Spleen (tissue), 11 donors: ENCODE measurements around the gene KRTAP16-1. TPM values are rescaled to one million over a fixed set of nuclear protein-coding genes. Genes with fewer than 3 reads are reported as not detected.

Experiments
- DNase-seq: peaks from one replicate; pipeline ENCODE4 v3.0.0-alpha.2; 2020
- H3K27ac ChIP-seq, 8 donors: fragments of 200-600 bp; sonication (generic) in 7 of 8; 1 replicate in 4 of 8; 2 replicates in 4 of 8; pipeline versions ENCODE4 v1.5.0 to v1.8.0; 2016 to 2021; ENCODE audit warnings: inconsistent platforms in 4 of 8, mild to moderate bottlenecking in 4 of 8, moderate library complexity in 1 of 8
- H3K27me3 ChIP-seq, 7 donors: fragments of 200-600 bp; sonication (generic) in 6 of 7; replicated peaks in 1 of 7; 1 replicate in 4 of 7; 2 replicates in 3 of 7; pipeline versions ENCODE4 v1.5.0 to v1.8.0; 2016 to 2021; ENCODE audit warnings: inconsistent platforms in 3 of 7, mild to moderate bottlenecking in 1 of 7
- H3K36me3 ChIP-seq, 6 donors: fragments of 200-600 bp; sonication (generic) in 5 of 6; 1 replicate in 4 of 6; 2 replicates in 2 of 6; pipeline versions ENCODE4 v1.5.0 to v1.8.0; 2016 to 2021; ENCODE audit warnings: inconsistent platforms in 2 of 6
- H3K4me1 ChIP-seq, 6 donors: fragments of 200-600 bp; sonication (generic) in 5 of 6; 1 replicate in 3 of 6; 2 replicates in 3 of 6; pipeline versions ENCODE4 v1.5.0 to v1.8.0; 2016 to 2021; ENCODE audit warnings: inconsistent platforms in 3 of 6
- H3K4me3 ChIP-seq, 8 donors: fragments of 200-600 bp; sonication (generic) in 7 of 8; 1 replicate in 4 of 8; 2 replicates in 4 of 8; pipeline versions ENCODE4 v1.5.0 to v1.8.0; 2016 to 2021; ENCODE audit warnings: inconsistent platforms in 4 of 8, mild to moderate bottlenecking in 4 of 8, moderate library complexity in 2 of 8
- H3K9me3 ChIP-seq, 8 donors: fragments of 200-600 bp; sonication (generic) in 7 of 8; 1 replicate in 4 of 8; 2 replicates in 4 of 8; pipeline versions ENCODE4 v1.5.0 to v1.8.0; 2016 to 2021; ENCODE audit warnings: inconsistent platforms in 4 of 8
- CTCF ChIP-seq, 11 experiments: fragments of 200-600 bp in 7 of 11; fragments of 450-650 bp in 4 of 11; sonication (generic) in 4 of 11; IDR thresholded peaks in 8 of 11; conservative IDR thresholded peaks in 3 of 11; 1 replicate in 7 of 11; 2 replicates in 4 of 11; pipeline versions ENCODE4 v1.4.0 to v1.8.0; 2016 to 2021; ENCODE audit warnings: antibody characterized with exemption in 11 of 11, inconsistent platforms in 4 of 11, mild to moderate bottlenecking in 1 of 11
- POLR2A ChIP-seq, 3 donors: fragments of 450-650 bp; IDR thresholded peaks; one replicate each; pipeline ENCODE4 v1.5.1; 2017; ENCODE audit warnings: antibody characterized with exemption in 3 of 3, mild to moderate bottlenecking in 1 of 3
- POLR2AphosphoS5 ChIP-seq, 3 donors: sonication (generic); formaldehyde crosslinking; IDR thresholded peaks; one replicate each; pipeline ENCODE4 v1.5.1; 2017; ENCODE audit warnings: antibody characterized with exemption in 3 of 3
- WGBS, 5 donors: extraction: QIAGEN DNeasy Blood & Tissue Kit in 3 of 5; methylation state at CpG; one replicate each; pipeline versions ENCODE4 v1.1.5 to v1.1.7; 2013 to 2018; 5-methylcytosine and 5-hydroxymethylcytosine counted together
- intact Hi-C: fragments of 100-400 bp; cut with DNase I; formaldehyde crosslinking; loops from one replicate; pipeline ENCODE4 v1.15.0; 2023; ENCODE audit warnings: low total_unique reads
- polyA plus RNA-seq, 3 donors: library from polyadenylated mRNA; stranded (reverse); fragments of 200-250 nt; gene quantifications; one replicate each; pipeline ENCODE4 v1.2.1, GENCODE V29; 2013
- total RNA-seq, 7 donors: library from RNA; depleted of rRNA in 3 of 7; stranded (reverse); fragments of >200 nt in 3 of 7; fragmentation: NEBNext Ultra II Directional in 4 of 7; extraction: Animal tissue kit (Norgen Biotek cat#: 25700) in 4 of 7; gene quantifications; one replicate each; pipeline versions ENCODE4 v1.1.0 to v1.2.1, GENCODE V29; 2016 to 2021
- donor health status: healthy with polysubstance abuse.
- donor health status: DM: no; HTN: no; CAD: no; lungs with moderate emphysema.
- donor health status: DM: no; HTN: no; CAD: no.
- donor health status: Bipolar disorder and iron deficiency.
- donor health status: healthy.
- donor health status: DM: no; HTN: no; CAD: no.
- donor health status: DM: yes; HTN: yes; CAD: no.

KRTAP16-1 gene
- total and polyA plus RNA-seq, 10 donors: not detected

- no peaks in the 10 kb centered on the region for H3K36me3 ChIP-seq
Observed at GRCh38 chr17:41340934-41341861, 32.1 kb upstream of the KRTAP16-1 start.

GRCh38 chr17:41340494-41340893 lies 31.4 kb upstream of the KRTAP16-1 start:
- H3K27me3 ChIP-seq: peaks cover 0 to 4% (median 0%) of the 10 kb centered on the region in 7 donors

More at GRCh38 chr17:41340934-41341861, 32.1 kb upstream of the KRTAP16-1 start:
- H3K4me3 ChIP-seq: no peak overlapping the region
- peaks cover 0 to 24% (median 16%) of the 10 kb centered on the region in 8 donors for H3K9me3 ChIP-seq
- TF ChIP-seq POLR2AphosphoS5 (IDR thresholded peaks at IDR 0.05): no peak
- TF ChIP-seq CTCF (IDR thresholded peaks at IDR 0.05 in 8 of 11, conservative IDR thresholded peaks at IDR 0.05 in 3 of 11): no peak
- no peak for TF ChIP-seq POLR2A (IDR thresholded peaks at IDR 0.05)
- H3K4me1 ChIP-seq: peaks cover 0 to 26% (median 14%) of the 10 kb centered on the region in 6 donors
- WGBS, 5 donors: 67 to 77% (median 73%) methylated on average over 7 of the region's 7 CpGs
- peak overlapping the region in 5 of 8 donors; percentile 19 to 84 (median 52) for H3K27ac ChIP-seq
- H3K27me3 ChIP-seq: no peaks in the 10 kb centered on the region
- intact Hi-C loops: no loop called here
- no peak for DNase-seq

GRCh38 chr17:41339571-41340172 lies 30.6 kb upstream of the KRTAP16-1 start:
- Histone ChIP-seq H3K4me1 (peaks cover 0 to 26% (median 14%) of the 10 kb centered on the region in 6 donors), H3K9me3 (peaks cover 0 to 24% (median 16%) of the 10 kb centered on the region in 8 donors), H3K4me3 (no peak overlapping the region), H3K27ac (peak overlapping the region in 7 of 8 donors; percentile 10 to 84 (median 48)), H3K36me3 (no peaks in the 10 kb centered on the region), H3K27me3 (peaks cover 0 to 6% (median 0%) of the 10 kb centered on the region in 7 donors)
- DNase-seq: no peak
- no peak for TF ChIP-seq CTCF (IDR thresholded peaks at IDR 0.05 in 8 of 11, conservative IDR thresholded peaks at IDR 0.05 in 3 of 11)
- no peak for TF ChIP-seq POLR2AphosphoS5 (IDR thresholded peaks at IDR 0.05)
- TF ChIP-seq POLR2A (IDR thresholded peaks at IDR 0.05): no peak
- WGBS, 5 donors: 62 to 81% (median 67%) methylated on average over 2 of the region's 2 CpGs
- intact Hi-C loops: no loop called here

More at GRCh38 chr17:41340494-41340893, 31.4 kb upstream of the KRTAP16-1 start:
- intact Hi-C loops: no loop called here
- Histone ChIP-seq H3K9me3 (peaks cover 0 to 24% (median 16%) of the 10 kb centered on the region in 8 donors), H3K4me3 (no peak overlapping the region), H3K36me3 (no peaks in the 10 kb centered on the region), H3K4me1 (peaks cover 0 to 26% (median 14%) of the 10 kb centered on the region in 6 donors), H3K27ac (peak overlapping the region in 5 of 8 donors; percentile 0 to 84 (median 52))
- no peak for DNase-seq
- 40 to 46% (median 41%) methylated on average over 3 of the region's 3 CpGs for WGBS, 5 donors
- no peak for TF ChIP-seq POLR2A (IDR thresholded peaks at IDR 0.05)
- no peak for TF ChIP-seq CTCF (IDR thresholded peaks at IDR 0.05 in 8 of 11, conservative IDR thresholded peaks at IDR 0.05 in 3 of 11)
- TF ChIP-seq POLR2AphosphoS5 (IDR thresholded peaks at IDR 0.05): no peak
